ENCODE data around the gene PICALM.

Gene PICALM

GRCh38 chr11:86061483-86062205 lies 7.2 kb downstream of the PICALM start:
- FAIRE-seq: no peak
- TF ChIP-seq CTCF (IDR thresholded peaks at IDR 0.05; ENCODE audit: insufficient read depth, missing control alignments): no peak
- DNase-seq (ENCODE audit: insufficient read length, low spot score): no peak

GRCh38 chr11:86060544-86060943 lies 8.3 kb downstream of the PICALM start:
- FAIRE-seq: no peak
- no peak for DNase-seq (ENCODE audit: insufficient read length, low spot score)
- TF ChIP-seq CTCF (IDR thresholded peaks at IDR 0.05; ENCODE audit: insufficient read depth, missing control alignments): no peak

- TF ChIP-seq CTCF (IDR thresholded peaks at IDR 0.05; ENCODE audit: insufficient read depth, missing control alignments): no peak
- DNase-seq (ENCODE audit: insufficient read length, low spot score): no peak
- no peak for FAIRE-seq
Measured at GRCh38 chr11:86058360-86058759, 10.5 kb downstream of the PICALM start.

- no peak for FAIRE-seq
- TF ChIP-seq CTCF (IDR thresholded peaks at IDR 0.05; ENCODE audit: insufficient read depth, missing control alignments): no peak
Measured at GRCh38 chr11:86056351-86056854, 12.5 kb downstream of the PICALM start.

GRCh38 chr11:86052693-86053641 lies 15.9 kb downstream of the PICALM start:
- FAIRE-seq (no peak), DNase-seq (ENCODE audit: insufficient read length, low spot score) (no peak)
- TF ChIP-seq CTCF (IDR thresholded peaks at IDR 0.05; ENCODE audit: insufficient read depth, missing control alignments): no peak

More at GRCh38 chr11:86056351-86056854, 12.5 kb downstream of the PICALM start:
- DNase-seq (ENCODE audit: insufficient read length, low spot score): no peak

- no peak for FAIRE-seq
- no peak for TF ChIP-seq CTCF (IDR thresholded peaks at IDR 0.05; ENCODE audit: insufficient read depth, missing control alignments)
- DNase-seq (ENCODE audit: insufficient read length, low spot score): no peak
Measured at GRCh38 chr11:86050196-86050709, 18.6 kb downstream of the PICALM start.

Data from D721Med (cell line).